Measurements from ENCODE around the gene GTF2IRD2.
"Not testable (repeated sequence)": the region's sequence is repeated elsewhere in the genome, so short reads cannot be mapped to it uniquely, and the experiment has no call there.

GTF2IRD2 gene

GRCh38 chr7:74850833-74851721, at the start of gene GTF2IRD2:
TSS of gene GTF2IRD2 (minus strand) at chr7:74851605. CDS start at chr7:74836378, 15,227 bp downstream.
- not testable (repeated sequence) for DNase-seq (ENCODE audit: low read depth)

GRCh38 chr7:74890158-74891123, 39.0 kb upstream of the GTF2IRD2 start:
- DNase-seq (ENCODE audit: low read depth) = peak; percentile 57

GRCh38 chr7:74889518-74890129, 38.2 kb upstream of the GTF2IRD2 start:
- not testable (repeated sequence) for DNase-seq (ENCODE audit: low read depth)

- not testable (repeated sequence) for DNase-seq (ENCODE audit: low read depth)
Observed at GRCh38 chr7:74885295-74885694, 33.9 kb upstream of the GTF2IRD2 start.

- not testable (repeated sequence) for DNase-seq (ENCODE audit: low read depth)
Observed at GRCh38 chr7:74882110-74882509, 30.7 kb upstream of the GTF2IRD2 start.

- not testable (repeated sequence) for DNase-seq (ENCODE audit: low read depth)
Observed at GRCh38 chr7:74874748-74875512, 23.5 kb upstream of the GTF2IRD2 start.

GRCh38 chr7:74874104-74874747, 22.8 kb upstream of the GTF2IRD2 start:
- DNase-seq (ENCODE audit: low read depth) = not testable (repeated sequence)

- DNase-seq (ENCODE audit: low read depth) = not testable (repeated sequence)
Observed at GRCh38 chr7:74872542-74872941, 21.1 kb upstream of the GTF2IRD2 start.

- DNase-seq (ENCODE audit: low read depth) = not testable (repeated sequence)
Observed at GRCh38 chr7:74865777-74866176, 14.4 kb upstream of the GTF2IRD2 start.

GRCh38 chr7:74849853-74850252, 1.6 kb downstream of the GTF2IRD2 start:
- DNase-seq (ENCODE audit: low read depth) = not testable (repeated sequence)

GRCh38 chr7:74830411-74830810, 21.0 kb downstream of the GTF2IRD2 start:
- DNase-seq (ENCODE audit: low read depth) = not testable (repeated sequence)

GRCh38 chr7:74829959-74830358, 21.4 kb downstream of the GTF2IRD2 start:
- DNase-seq (ENCODE audit: low read depth) = not testable (repeated sequence)

GRCh38 chr7:74821259-74821658, 30.1 kb downstream of the GTF2IRD2 start:
- DNase-seq (ENCODE audit: low read depth) = not testable (repeated sequence)

GRCh38 chr7:74820146-74820805, 31.1 kb downstream of the GTF2IRD2 start:
- DNase-seq (ENCODE audit: low read depth) = not testable (repeated sequence)

- DNase-seq (ENCODE audit: low read depth) = not testable (repeated sequence)
Observed at GRCh38 chr7:74815882-74816281, 35.5 kb downstream of the GTF2IRD2 start.

GRCh38 chr7:74798644-74799043, 52.8 kb downstream of the GTF2IRD2 start:
- not testable (repeated sequence) for DNase-seq (ENCODE audit: low read depth)

GRCh38 chr7:74797848-74798622, 53.4 kb downstream of the GTF2IRD2 start:
- not testable (repeated sequence) for DNase-seq (ENCODE audit: low read depth)

GRCh38 chr7:74789200-74789736, 62.1 kb downstream of the GTF2IRD2 start:
- DNase-seq (ENCODE audit: low read depth) = not testable (repeated sequence)
